ENCODE measurements around the gene ARL6IP4.

Gene ARL6IP4

GRCh38 chr12:122949816-122950675 lies 30.4 kb upstream of the ARL6IP4 start:
- Mint-ChIP-seq H3K27me3 (no peaks in the 10 kb centered on the region), H3K27ac (no peak overlapping the region), H3K4me1 (ENCODE audit: low read depth) (peaks cover 32% of the 10 kb centered on the region), H3K9me3 (no peaks in the 10 kb centered on the region), H3K4me3 (no peak overlapping the region), H3K36me3 (ENCODE audit: low read depth) (no peaks in the 10 kb centered on the region)

DNA sequence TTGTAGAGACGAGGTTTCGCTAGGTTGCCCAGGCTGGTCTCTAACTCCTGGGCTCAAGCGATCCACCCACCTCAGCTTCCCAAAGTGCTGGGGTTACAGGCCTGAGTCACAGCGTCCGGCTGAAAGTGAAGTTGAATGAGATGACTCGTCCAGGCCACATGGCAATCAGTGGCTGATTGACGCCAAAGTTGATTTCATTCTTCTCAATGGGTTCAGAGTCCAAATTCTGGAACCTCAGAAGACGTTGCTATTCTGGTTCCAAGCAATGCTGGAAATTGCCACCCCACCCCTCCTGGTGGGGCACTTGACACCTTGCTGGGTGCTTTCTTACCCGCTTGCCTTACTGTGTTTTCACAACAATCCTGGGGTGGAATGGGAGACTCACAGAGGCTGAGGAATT lies 29.1 kb upstream of the ARL6IP4 start:
- Mint-ChIP-seq H3K27me3 (no peaks in the 10 kb centered on the region), H3K27ac (no peak overlapping the region), H3K4me1 (ENCODE audit: low read depth) (peaks cover 28% of the 10 kb centered on the region), H3K9me3 (no peaks in the 10 kb centered on the region), H3K4me3 (no peak overlapping the region), H3K36me3 (ENCODE audit: low read depth) (no peaks in the 10 kb centered on the region)

DNA sequence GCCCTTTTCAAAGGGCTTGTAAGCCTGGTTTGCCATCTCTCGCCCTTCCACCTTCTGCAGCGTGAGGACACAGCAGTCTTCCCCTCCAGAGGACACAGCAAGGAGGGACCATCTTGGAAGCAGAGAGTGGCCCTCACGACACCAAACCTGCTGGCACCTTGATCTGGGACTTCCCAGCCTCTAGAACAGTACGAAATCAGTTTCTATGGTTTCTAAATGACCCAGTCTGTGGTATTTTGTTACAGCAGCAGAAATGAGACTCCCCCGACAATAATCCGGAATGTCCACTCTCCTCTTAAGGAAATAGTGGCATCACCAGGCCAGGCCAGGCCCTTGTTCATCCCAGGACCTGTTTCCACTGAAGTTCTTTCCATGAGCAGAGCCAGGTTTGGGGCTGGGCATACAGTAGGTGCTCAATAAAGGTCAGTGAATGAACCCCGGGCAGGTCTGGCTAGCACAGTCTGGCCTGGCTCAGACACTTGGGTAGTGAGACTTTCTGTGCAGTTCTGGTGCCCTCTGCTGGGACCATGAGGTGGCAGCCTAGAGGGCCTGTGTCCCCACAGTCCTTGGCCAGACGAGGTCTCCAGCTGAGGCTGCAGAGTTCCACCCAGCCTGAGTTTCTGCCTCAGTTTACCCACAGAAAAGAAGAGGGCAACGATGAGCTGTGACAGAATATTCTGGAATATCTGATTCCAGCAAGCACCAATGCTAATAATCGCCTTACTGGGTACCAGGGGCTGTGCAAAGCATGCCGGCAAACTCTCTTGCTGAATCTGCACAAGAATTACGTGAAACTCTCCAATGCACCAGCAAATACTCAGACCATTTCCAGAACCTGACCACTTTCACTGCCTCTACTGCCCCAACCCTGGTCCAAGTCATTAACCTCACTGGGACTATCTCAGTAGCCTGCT lies 28.2 kb upstream of the ARL6IP4 start:
- Mint-ChIP-seq H3K27ac (no peak overlapping the region), H3K27me3 (no peaks in the 10 kb centered on the region), H3K36me3 (ENCODE audit: low read depth) (no peaks in the 10 kb centered on the region), H3K4me1 (ENCODE audit: low read depth) (peaks cover 20% of the 10 kb centered on the region), H3K9me3 (no peaks in the 10 kb centered on the region), H3K4me3 (no peak overlapping the region)

DNA sequence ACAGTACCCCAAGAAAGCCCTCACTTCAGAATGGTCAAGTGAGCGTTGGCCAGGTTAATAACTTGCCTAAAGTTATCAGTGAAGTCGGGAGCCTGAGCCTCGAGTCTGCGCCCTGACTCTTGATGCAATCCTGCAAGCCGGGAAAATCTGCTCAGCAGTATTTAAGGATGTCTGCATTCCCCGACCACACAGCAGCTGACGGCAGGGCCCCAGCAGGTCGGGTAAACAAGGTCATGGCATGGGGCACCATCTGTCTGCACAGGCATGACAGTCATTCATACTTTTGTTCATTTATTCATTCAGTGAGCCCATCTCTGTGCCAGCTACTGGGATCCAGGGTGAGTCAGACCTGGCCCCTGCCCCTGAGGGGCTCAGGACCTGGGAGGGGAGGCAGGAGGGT lies 25.3 kb upstream of the ARL6IP4 start:
- H3K27me3 Mint-ChIP-seq = no peaks in the 10 kb centered on the region
- no peaks in the 10 kb centered on the region for H3K9me3 Mint-ChIP-seq
- peaks cover 7% of the 10 kb centered on the region for H3K4me1 Mint-ChIP-seq (ENCODE audit: low read depth)
- H3K36me3 Mint-ChIP-seq (ENCODE audit: low read depth) = no peaks in the 10 kb centered on the region
- no peak overlapping the region for H3K4me3 Mint-ChIP-seq
- no peak overlapping the region for H3K27ac Mint-ChIP-seq

GRCh38 chr12:122956035-122956434 lies 24.4 kb upstream of the ARL6IP4 start:
- no peak overlapping the region for H3K27ac Mint-ChIP-seq
- peaks cover 7% of the 10 kb centered on the region for H3K4me1 Mint-ChIP-seq (ENCODE audit: low read depth)
- H3K9me3 Mint-ChIP-seq = no peaks in the 10 kb centered on the region
- H3K36me3 Mint-ChIP-seq (ENCODE audit: low read depth) = no peaks in the 10 kb centered on the region
- no peak overlapping the region for H3K4me3 Mint-ChIP-seq
- H3K27me3 Mint-ChIP-seq = no peaks in the 10 kb centered on the region

DNA sequence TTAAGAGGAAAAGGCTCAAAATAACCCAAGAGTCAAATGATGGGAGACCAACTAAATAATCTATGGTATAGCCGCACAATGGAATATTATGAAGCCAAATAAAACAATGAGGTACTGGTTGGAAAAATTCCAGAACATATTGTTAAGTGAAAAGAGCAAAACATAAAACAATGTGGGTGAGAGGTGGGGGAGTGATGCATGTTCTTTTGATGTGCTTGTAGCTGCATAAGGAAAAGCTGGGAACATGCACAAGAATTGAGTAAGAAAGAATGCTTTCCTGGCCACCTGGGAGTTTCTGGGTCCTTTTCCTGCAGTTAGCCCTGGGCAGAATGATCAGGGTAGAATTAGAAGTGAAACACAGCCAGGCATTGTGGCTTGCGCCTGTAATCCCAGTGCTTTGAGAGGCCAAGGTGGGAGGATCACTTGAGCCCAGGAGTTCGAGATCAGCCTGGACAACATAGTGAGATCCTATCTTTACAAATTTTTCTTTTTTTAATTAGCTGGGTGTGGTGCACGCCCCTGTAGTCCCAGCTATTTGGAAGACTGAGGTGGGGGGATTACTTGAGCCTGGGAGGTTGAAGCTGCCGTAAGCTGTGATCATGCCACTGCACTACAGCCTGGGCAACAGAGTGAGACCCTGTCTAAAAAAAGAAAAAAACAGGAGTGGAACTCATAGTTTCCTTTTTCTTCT lies 22.1 kb upstream of the ARL6IP4 start:
- no peaks in the 10 kb centered on the region for H3K4me1 Mint-ChIP-seq (ENCODE audit: low read depth)
- no peaks in the 10 kb centered on the region for H3K9me3 Mint-ChIP-seq
- no peak overlapping the region for H3K4me3 Mint-ChIP-seq
- H3K27me3 Mint-ChIP-seq = no peaks in the 10 kb centered on the region
- no peak overlapping the region for H3K27ac Mint-ChIP-seq
- H3K36me3 Mint-ChIP-seq (ENCODE audit: low read depth) = no peaks in the 10 kb centered on the region

DNA sequence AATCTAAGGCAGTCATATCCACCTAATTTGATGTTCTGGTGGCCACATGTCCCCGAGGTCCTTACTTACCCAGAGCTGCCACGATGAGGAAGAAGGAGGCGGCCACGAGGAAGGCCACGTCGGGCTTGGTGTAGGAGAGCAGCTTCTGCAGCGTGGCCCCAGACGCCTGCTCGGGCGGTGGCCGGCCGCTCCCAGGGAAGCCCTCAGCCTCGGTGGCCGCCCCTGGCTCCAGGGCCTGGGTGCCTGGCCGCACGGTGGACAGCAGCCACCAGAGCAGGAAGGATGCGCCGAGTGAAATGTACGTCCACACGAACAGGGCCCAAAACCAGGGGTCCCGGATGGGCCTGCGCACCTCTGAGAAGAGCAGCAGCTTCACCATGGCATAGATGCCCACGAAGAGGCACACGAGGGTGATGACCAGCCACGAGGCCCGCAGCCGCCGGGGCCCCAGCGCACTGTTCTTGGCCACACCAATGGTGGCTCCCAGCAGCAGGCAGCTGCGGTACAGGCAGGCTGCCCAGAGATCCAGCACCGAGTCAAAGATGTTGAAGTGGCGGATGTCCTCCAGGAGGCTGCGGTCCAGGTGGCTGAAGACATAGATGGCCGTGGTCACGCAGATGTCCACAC lies 20.8 kb upstream of the ARL6IP4 start:
- H3K4me1 Mint-ChIP-seq (ENCODE audit: low read depth) = no peaks in the 10 kb centered on the region
- H3K36me3 Mint-ChIP-seq (ENCODE audit: low read depth) = no peaks in the 10 kb centered on the region
- no peak overlapping the region for H3K27ac Mint-ChIP-seq
- no peak overlapping the region for H3K4me3 Mint-ChIP-seq
- no peaks in the 10 kb centered on the region for H3K27me3 Mint-ChIP-seq
- H3K9me3 Mint-ChIP-seq = no peaks in the 10 kb centered on the region

GRCh38 chr12:122960193-122960569 lies 20.3 kb upstream of the ARL6IP4 start:
- Mint-ChIP-seq H3K4me3 (no peak overlapping the region), H3K36me3 (ENCODE audit: low read depth) (no peaks in the 10 kb centered on the region), H3K27me3 (no peaks in the 10 kb centered on the region), H3K4me1 (ENCODE audit: low read depth) (no peaks in the 10 kb centered on the region), H3K9me3 (no peaks in the 10 kb centered on the region), H3K27ac (no peak overlapping the region)

DNA sequence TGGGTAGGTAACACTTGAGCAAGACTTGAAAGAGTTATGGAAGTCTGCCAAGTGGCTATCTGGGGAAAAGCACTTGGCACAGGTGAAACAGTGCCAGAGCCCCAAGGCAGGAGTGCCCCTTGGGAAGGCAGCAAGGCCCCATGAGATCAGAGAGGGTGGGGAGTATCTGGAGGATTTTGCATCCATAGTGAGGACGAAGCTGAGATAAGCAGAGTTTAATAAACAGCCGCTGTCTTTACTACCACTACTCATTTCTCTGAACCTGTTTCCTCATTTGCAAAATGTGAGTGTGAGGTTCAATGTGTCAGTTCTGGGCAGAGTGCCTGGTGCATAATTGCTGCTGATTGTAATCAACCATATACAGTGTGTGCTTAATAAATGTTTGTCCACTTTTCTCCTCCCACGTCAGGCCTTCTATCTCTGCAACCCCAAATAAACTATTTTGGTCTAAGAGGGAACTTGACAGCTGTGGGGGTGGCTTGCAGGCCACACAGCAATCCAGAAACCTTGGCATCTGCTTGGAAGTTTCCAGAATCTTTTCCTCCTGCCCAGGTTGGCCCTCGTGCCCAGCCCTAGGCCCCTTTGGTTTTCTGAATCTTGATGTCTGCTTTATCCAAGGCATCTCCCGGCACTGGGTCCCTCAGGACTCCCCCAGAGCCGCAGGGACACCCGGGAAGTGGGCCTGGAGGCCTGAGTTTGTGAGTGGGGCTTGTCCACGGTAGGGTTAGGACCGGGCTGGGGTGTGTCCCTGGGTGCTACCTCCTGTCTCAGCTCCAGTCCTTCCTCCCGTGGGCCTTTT lies 18.8 kb upstream of the ARL6IP4 start:
- peaks cover 1% of the 10 kb centered on the region for H3K4me1 Mint-ChIP-seq (ENCODE audit: low read depth)
- H3K9me3 Mint-ChIP-seq = no peaks in the 10 kb centered on the region
- H3K4me3 Mint-ChIP-seq = no peak overlapping the region
- H3K27me3 Mint-ChIP-seq = no peaks in the 10 kb centered on the region
- H3K27ac Mint-ChIP-seq = no peak overlapping the region
- H3K36me3 Mint-ChIP-seq (ENCODE audit: low read depth) = no peaks in the 10 kb centered on the region

DNA sequence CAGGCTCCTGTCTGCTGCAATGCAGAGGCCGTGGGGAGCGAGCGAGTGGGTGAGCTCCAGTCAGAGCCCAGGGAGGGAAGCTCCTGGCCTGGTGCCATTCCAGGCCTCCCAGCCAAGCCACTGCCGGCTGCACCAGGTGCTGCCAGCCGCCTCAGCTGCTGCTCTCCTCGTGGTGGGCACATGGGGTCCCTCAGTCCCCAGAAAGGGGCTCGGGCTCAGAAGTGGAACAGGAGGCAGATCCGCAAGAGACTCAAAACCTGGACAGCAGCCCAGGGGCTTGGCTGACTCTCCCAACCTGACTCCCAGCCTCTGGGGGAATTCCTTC lies 16.6 kb upstream of the ARL6IP4 start:
- Mint-ChIP-seq H3K4me3 (no peak overlapping the region), H3K27me3 (no peaks in the 10 kb centered on the region), H3K9me3 (no peaks in the 10 kb centered on the region), H3K27ac (no peak overlapping the region), H3K4me1 (ENCODE audit: low read depth) (peaks cover 3% of the 10 kb centered on the region), H3K36me3 (ENCODE audit: low read depth) (no peaks in the 10 kb centered on the region)

DNA sequence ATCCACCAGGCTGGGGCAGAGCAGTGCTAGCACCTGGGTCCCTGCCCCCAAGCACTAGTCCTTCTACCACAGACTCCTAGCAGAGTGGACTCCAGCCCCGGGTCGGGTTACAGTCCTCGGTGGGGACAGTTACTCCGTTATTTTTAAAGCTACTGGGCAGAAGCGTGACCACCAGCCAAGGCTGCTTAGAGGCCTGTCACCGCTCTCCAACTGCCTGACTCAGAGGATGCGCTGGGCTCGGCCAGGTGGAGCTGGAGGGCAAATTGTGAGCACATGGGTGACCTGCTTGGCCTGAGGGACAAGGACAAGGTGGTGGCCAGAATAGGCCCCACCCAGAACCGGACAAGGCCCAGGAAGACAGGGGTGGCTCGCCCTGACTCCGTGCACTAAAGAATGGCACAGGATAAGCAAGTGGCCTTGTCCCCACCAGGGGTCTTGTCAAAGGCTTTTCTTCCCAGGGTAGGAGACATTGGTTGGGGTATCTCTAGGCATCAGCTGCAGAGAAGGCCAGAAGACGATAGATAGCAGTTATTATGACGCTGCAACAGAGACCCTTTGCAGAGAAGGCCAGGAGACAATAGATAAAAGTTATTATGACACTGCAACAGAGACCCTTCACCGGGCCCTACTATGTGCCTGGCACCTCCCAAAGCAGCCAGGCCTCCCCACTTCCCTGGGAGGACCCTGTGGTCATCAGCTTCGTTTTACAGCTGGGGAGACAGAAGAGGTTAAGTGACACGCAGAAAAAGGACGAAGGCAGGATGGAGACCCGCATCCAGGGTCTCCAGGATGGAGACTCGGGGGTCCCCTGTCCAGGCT lies 15.8 kb upstream of the ARL6IP4 start:
- H3K36me3 Mint-ChIP-seq (ENCODE audit: low read depth) = no peaks in the 10 kb centered on the region
- no peaks in the 10 kb centered on the region for H3K27me3 Mint-ChIP-seq
- peaks cover 3% of the 10 kb centered on the region for H3K4me1 Mint-ChIP-seq (ENCODE audit: low read depth)
- H3K9me3 Mint-ChIP-seq = no peaks in the 10 kb centered on the region
- peak overlapping the region; percentile 62 for H3K4me3 Mint-ChIP-seq
- H3K27ac Mint-ChIP-seq = no peak overlapping the region

DNA sequence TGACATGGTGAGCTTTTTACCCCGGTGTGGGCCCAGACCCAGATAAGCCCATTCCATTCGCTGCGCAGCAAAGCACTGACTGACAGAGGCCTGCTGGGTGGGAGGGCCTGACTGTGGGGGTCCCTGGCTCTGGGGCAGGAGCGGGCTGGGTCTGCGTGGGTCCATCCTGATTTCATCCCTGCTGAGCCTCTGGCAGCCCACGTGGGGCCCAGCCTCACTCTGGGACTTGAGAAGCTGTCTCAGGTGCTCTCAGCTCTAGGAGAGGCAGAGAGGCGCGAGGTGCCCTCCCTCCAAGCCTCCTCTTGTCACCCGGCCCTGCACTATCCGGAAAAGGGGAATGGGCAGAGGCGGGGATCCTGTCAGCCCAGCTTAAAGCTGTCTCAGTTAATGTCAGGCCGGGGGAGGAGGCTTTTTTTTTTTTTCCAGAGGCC lies 15.1 kb upstream of the ARL6IP4 start:
- no peaks in the 10 kb centered on the region for H3K27me3 Mint-ChIP-seq
- H3K27ac Mint-ChIP-seq = no peak overlapping the region
- no peaks in the 10 kb centered on the region for H3K36me3 Mint-ChIP-seq (ENCODE audit: low read depth)
- H3K9me3 Mint-ChIP-seq = no peaks in the 10 kb centered on the region
- peak overlapping the region; percentile 74 for H3K4me3 Mint-ChIP-seq
- H3K4me1 Mint-ChIP-seq (ENCODE audit: low read depth) = peaks cover 3% of the 10 kb centered on the region

DNA sequence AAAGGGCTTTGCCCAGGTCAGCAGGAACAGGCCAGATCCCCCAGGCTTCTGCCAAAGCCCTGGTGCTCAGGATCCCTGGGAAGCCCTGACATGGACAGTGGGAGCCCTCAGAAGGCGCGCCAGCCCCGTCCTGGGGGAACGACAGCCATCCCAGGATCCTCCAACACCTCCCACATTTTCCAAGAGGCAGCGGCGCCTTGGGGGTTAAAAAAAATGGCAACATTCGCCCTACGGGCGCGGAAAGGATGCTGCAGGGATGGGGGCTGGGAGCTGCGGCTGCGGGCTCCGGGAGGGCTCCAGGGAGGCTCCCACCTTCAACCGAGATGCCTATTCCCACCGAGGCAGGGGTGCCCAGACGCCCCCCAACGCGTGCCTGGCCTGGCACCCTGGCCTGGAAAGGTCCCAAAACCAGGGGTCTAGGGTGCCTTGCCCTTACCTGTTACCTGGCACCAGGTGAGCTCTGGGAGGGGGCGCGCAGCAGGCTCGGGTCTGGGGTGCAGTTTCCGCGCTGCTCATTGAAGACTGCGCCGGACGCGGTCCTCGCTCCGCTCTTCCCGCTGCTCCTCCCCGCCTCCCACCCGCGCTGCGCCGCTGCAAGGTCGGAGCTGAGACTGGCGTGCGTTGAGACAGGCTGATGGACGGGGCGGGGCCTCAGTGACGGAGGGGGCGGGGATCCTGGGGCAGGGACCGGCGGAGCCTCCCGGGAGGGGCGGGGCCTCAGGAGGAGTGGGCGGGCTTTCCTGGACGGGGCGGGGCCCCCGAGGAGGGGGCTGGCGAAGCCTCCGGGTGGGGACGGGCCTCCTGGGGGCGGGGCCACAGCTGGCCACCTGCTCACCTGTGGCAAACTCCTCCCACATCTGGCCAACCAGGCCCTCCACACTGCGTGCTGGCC lies 14.4 kb upstream of the ARL6IP4 start, which contains the start of gene ABCB9:
ABCB9 (minus strand) TSS at position 613 of the 892 bp plus-strand sequence. CDS start 6,228 bp downstream, outside the sequence.
- Mint-ChIP-seq H3K36me3 (ENCODE audit: low read depth) (no peaks in the 10 kb centered on the region), H3K27me3 (no peaks in the 10 kb centered on the region), H3K4me3 (peak within 1 kb of the TSS; percentile 74), H3K9me3 (no peaks in the 10 kb centered on the region), H3K4me1 (ENCODE audit: low read depth) (peaks cover 3% of the 10 kb centered on the region), H3K27ac (peak within 1 kb of the TSS; percentile 45)

Measured in stimulated activated naive CD8-positive, alpha-beta T cell treated with anti-CD3 and anti-CD28 coated beads, Interleukin-15, Interleukin-2, amounts not matched to agents 100 ng/mL and 50 ng/mL, for 24 hours (primary cell).